Measurements from ENCODE around the gene DBNDD1.

Gene DBNDD1

DNA sequence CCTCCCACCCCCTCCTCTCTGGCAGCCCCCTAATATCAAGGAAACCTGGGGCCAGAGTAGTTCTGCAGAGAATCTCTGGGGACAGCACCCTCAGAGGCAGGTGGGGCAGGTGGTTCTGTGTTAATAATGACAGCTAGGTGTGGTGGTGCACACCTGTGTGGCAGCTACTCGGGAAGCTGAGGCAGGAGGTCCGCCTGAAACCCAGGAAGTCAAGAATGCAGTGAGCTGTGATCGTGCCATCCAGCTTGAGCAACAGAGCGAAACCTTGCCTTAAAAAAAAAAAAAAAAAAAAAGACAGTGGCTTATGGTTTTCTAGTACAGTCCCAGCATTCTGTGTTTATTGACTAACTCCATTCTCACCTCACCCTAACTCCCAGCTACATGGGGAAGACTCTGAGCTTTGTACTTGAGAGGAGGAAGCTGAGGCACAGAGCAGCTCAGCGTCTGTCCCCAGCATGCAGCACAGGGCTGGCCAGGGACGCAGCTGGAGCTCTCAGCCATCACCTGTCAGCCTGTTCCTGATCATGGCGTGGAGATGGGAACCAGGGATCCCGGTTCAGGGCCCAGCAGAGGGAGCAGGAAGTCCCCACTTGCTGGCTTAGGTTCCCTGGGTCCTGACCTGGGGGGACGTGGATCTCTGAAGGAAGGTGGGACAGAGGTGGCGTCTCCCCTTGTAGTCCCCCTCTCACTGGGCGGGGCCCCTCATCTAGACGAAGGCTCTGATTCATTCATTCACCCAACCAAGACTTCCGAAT lies 6.1 kb downstream of the DBNDD1 start:
- no peak for DNase-seq
- Histone ChIP-seq H3K36me3 (replicated peaks) (no peaks in the 10 kb centered on the region), H3K27me3 (replicated peaks) (no peaks in the 10 kb centered on the region), H3K4me3 (ENCODE audit: low read depth, low read length) (no peak overlapping the region), H3K27ac (no peak overlapping the region)
- in situ Hi-C loops (cut with HindIII; ENCODE audit: low pct_ligation_motif_present, low sequenced_read_pairs) = no loop called here
- TF ChIP-seq, protein P1, sequence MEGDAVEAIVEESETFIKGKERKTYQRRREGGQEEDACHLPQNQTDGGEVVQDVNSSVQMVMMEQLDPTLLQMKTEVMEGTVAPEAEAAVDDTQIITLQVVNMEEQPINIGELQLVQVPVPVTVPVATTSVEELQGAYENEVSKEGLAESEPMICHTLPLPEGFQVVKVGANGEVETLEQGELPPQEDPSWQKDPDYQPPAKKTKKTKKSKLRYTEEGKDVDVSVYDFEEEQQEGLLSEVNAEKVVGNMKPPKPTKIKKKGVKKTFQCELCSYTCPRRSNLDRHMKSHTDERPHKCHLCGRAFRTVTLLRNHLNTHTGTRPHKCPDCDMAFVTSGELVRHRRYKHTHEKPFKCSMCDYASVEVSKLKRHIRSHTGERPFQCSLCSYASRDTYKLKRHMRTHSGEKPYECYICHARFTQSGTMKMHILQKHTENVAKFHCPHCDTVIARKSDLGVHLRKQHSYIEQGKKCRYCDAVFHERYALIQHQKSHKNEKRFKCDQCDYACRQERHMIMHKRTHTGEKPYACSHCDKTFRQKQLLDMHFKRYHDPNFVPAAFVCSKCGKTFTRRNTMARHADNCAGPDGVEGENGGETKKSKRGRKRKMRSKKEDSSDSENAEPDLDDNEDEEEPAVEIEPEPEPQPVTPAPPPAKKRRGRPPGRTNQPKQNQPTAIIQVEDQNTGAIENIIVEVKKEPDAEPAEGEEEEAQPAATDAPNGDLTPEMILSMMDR (IDR thresholded peaks at IDR 0.05; ENCODE audit: low read depth, low read length, missing control alignments) = no peak

DNA sequence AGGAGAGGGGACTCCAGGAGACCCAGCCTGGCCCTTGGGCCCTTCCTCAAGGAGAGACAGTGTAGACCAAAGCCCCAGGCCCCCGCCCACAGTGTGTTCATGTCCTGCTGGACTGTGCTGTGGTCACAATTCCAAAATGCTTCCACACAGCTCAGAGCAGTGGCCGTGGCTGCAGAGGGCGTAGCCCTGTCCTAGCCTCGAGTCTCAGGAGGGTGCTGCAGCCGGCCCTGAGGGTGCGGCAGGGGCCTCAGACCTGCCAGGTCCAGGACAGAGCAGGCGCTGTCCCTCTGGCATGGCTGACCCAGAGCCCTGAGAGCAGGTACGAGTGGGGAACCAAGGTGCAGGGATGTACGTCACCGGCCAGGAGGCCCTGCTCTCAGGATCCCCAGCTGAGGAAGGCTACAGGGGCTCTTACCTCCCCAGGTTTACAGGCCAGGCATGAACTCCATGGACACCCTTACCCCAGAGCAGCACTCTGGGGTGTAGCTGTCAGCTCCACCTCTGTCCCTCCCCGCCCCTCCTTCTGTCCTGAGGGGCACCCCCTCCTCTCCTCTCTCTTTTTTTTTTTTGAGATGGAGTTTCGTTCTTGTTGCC lies 7.3 kb downstream of the DBNDD1 start:
- no peaks in the 10 kb centered on the region for H3K36me3 ChIP-seq (replicated peaks)
- no peak for DNase-seq
- H3K27ac ChIP-seq = no peak overlapping the region
- TF ChIP-seq, protein P1 (IDR thresholded peaks at IDR 0.05; ENCODE audit: low read depth, low read length, missing control alignments) = no peak
- H3K4me3 ChIP-seq (ENCODE audit: low read depth, low read length) = no peak overlapping the region
- H3K27me3 ChIP-seq (replicated peaks) = no peaks in the 10 kb centered on the region
- in situ Hi-C loops (cut with HindIII; ENCODE audit: low pct_ligation_motif_present, low sequenced_read_pairs) = no loop called here

DNA sequence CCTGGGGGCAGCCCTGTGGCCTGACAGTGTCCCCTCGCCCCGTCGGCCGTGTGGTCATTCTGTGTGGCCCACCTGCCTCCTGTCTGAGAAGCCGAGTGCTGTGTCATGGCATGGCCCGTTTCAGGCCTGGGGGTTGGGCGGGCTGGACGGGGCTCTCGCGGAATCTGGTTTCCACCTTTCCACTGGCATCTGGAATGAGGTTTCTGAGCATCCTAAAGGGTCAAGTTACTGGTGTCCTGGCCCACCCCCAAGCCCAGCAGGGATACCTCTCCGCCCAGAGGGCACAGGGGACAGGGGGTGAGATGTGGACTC lies 7.8 kb downstream of the DBNDD1 start:
- Histone ChIP-seq H3K27ac (no peak overlapping the region), H3K4me3 (ENCODE audit: low read depth, low read length) (no peak overlapping the region), H3K27me3 (replicated peaks) (no peaks in the 10 kb centered on the region), H3K36me3 (replicated peaks) (no peaks in the 10 kb centered on the region)
- TF ChIP-seq, protein P1 (IDR thresholded peaks at IDR 0.05; ENCODE audit: low read depth, low read length, missing control alignments) = no peak
- no peak for DNase-seq
- in situ Hi-C loops (cut with HindIII; ENCODE audit: low pct_ligation_motif_present, low sequenced_read_pairs) = no loop called here

DNA sequence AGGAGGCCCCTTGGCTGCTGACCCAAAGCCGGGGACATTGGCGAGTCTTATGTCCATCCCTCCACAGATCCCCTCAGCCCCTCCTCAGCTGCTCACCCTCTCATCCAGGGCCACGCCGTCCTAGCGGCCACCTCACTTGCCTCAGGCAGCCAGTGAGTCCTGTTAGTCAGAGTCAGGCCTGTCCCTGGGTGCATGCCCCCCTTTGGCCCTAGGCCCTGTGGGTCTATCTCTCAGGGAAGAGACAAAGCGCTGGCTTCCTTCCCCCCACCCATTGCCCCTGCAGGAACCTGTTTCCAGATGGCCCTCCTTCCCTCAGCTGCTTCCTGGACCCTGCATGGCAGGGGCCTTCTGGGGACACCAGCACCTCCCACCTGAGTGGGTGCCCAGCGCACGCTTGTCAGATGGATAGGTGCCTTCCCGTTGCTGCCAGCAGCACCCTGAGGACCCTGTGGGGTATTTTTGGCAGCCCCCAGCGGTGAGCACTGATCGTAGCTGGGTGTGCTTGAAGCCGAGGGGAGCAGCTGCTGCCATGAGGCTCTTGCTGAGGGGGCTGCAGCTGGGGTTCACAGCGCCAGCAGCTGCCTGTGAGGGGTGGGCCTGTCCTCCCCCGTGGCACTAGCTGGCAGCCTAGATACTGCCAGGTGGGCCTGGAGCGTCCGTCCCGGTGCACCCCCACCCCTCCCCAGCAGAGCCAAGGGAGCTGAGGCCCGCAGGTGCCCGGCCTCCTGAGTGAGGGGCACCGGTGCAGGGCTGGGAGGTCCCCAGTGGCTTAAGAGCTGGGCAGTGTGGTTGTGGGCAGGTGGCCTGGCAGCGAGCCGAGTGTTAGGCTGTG lies 8.4 kb downstream of the DBNDD1 start:
- H3K36me3 ChIP-seq (replicated peaks) = no peaks in the 10 kb centered on the region
- in situ Hi-C loops (cut with HindIII; ENCODE audit: low pct_ligation_motif_present, low sequenced_read_pairs) = no loop called here

DNA sequence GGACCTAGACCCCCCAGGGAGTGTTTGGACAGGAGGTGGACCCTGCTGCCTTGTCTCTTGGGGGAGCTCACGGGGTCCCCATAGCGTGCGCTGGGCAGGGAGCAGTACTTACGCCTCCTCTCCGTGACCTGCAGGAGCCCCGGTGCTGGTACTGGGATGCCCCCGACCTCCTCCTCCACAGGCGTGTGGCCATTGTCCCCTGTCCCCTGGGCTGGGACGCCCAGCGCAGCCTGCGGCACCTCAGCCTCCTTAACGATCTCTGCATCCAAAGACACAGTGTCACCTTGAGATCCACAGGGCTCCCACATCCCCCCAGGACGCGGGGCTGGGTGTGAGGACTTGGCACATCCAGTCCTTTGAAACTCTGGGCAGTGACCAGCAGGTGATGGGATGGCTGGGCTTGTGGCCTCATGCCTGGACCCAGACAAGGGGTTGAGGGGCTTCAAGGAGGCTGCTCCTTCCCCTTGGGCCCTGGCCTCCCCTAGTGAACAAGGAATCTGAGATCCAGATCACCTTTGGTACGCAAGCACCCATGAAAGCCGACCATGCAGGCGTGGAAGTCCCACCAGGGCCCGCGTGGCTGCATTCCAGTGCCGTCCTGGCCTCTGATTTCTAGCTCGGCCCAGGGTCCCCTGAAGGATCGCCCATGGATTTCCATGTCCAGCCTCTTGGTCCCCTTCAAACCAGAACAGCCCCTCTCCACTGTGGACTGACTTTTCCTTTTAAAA lies 9.9 kb downstream of the DBNDD1 start:
- in situ Hi-C loops (cut with HindIII; ENCODE audit: low pct_ligation_motif_present, low sequenced_read_pairs) = no loop called here
- H3K27ac ChIP-seq = no peak overlapping the region
- no peak for DNase-seq
- H3K4me3 ChIP-seq (ENCODE audit: low read depth, low read length) = no peak overlapping the region
- TF ChIP-seq, protein P1 (IDR thresholded peaks at IDR 0.05; ENCODE audit: low read depth, low read length, missing control alignments) = no peak
- no peaks in the 10 kb centered on the region for H3K36me3 ChIP-seq (replicated peaks)
- no peaks in the 10 kb centered on the region for H3K27me3 ChIP-seq (replicated peaks)

More for the DNA sequence above, 8.4 kb downstream of the DBNDD1 start:
- TF ChIP-seq, protein P1 (IDR thresholded peaks at IDR 0.05; ENCODE audit: low read depth, low read length, missing control alignments) = no peak
- Histone ChIP-seq H3K4me3 (ENCODE audit: low read depth, low read length) (no peak overlapping the region), H3K27me3 (replicated peaks) (no peaks in the 10 kb centered on the region), H3K27ac (no peak overlapping the region)
- DNase-seq = no peak
